ENCODE data around the gene KRT6A.

GRCh38 chr12:52524898-52525591 lies 32.0 kb upstream of the KRT6A start:
- TF ChIP-seq CTCF (IDR thresholded peaks at IDR 0.05 in 8 of 11, conservative IDR thresholded peaks at IDR 0.05 in 3 of 11): no peak
- TF ChIP-seq POLR2AphosphoS5 (IDR thresholded peaks at IDR 0.05): no peak
- TF ChIP-seq POLR2A (IDR thresholded peaks at IDR 0.05): no peak
